Measurements from ENCODE around the gene CAPN10. TPM values are rescaled to one million over a fixed set of nuclear protein-coding genes. Genes with fewer than 3 reads are reported as not detected.

The CAPN10 gene
- total and polyA plus RNA-seq, 2 experiments from 2014 or later, result 24.2 to 28.8 TPM

DNA sequence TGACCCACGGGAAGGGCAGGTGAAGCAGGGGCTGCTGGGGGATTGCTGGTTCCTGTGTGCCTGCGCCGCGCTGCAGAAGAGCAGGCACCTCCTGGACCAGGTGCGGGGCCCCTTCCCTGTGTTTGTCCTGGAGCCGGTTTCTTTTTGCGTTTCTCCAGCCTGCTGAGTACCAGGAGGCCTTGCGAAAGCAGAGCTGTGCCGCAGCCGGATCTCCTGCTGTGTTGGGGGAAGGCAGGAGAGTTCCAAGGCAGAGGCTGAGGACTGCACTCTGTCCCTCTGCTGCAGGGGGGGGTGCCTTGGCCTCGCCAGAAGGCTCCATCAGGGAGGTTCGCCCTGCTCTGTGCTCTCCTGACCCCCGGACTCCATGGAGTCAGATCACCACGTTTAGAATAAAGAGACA is 2.8 kb downstream of the CAPN10 start:
- Histone ChIP-seq H3K4me3 (no peak overlapping the region), H3K27ac (no peak overlapping the region), H3K27me3 (no peaks in the 10 kb centered on the region), H4K20me1 (ENCODE audit: insufficient read depth, poor library complexity, severe bottlenecking) (peaks cover 5% of the 10 kb centered on the region), H3K4me2 (no peak overlapping the region), H3K9me3 (ENCODE audit: low read depth) (no peaks in the 10 kb centered on the region), H3K4me1 (ENCODE audit: insufficient read depth) (peaks cover 21% of the 10 kb centered on the region), H3K36me3 (replicated peaks; ENCODE audit: insufficient read depth, low read depth) (no peaks in the 10 kb centered on the region), H3K9me2 (replicated peaks; ENCODE audit: insufficient read depth) (no peaks in the 10 kb centered on the region), H2AFZ (no peak overlapping the region), H3K79me2 (peaks cover 59% of the 10 kb centered on the region)
- TF ChIP-seq, protein P1, sequence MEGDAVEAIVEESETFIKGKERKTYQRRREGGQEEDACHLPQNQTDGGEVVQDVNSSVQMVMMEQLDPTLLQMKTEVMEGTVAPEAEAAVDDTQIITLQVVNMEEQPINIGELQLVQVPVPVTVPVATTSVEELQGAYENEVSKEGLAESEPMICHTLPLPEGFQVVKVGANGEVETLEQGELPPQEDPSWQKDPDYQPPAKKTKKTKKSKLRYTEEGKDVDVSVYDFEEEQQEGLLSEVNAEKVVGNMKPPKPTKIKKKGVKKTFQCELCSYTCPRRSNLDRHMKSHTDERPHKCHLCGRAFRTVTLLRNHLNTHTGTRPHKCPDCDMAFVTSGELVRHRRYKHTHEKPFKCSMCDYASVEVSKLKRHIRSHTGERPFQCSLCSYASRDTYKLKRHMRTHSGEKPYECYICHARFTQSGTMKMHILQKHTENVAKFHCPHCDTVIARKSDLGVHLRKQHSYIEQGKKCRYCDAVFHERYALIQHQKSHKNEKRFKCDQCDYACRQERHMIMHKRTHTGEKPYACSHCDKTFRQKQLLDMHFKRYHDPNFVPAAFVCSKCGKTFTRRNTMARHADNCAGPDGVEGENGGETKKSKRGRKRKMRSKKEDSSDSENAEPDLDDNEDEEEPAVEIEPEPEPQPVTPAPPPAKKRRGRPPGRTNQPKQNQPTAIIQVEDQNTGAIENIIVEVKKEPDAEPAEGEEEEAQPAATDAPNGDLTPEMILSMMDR (IDR thresholded peaks at IDR 0.05; ENCODE audit: poor library complexity), result no peak
- TF ChIP-seq EZH2phosphoT487 (IDR thresholded peaks at IDR 0.05; ENCODE audit: low read depth, severe bottlenecking, unreplicated experiment), result no peak
- TF ChIP-seq EZH2 (IDR thresholded peaks at IDR 0.05; ENCODE audit: borderline replicate concordance), result no peak
- no peak for DNase-seq (ENCODE audit: low spot score)
- WGBS (ENCODE audit: low lambda C conversion rate, missing lambda C conversion rate), result 89% methylated on average over 14 of the region's 14 CpGs

DNA sequence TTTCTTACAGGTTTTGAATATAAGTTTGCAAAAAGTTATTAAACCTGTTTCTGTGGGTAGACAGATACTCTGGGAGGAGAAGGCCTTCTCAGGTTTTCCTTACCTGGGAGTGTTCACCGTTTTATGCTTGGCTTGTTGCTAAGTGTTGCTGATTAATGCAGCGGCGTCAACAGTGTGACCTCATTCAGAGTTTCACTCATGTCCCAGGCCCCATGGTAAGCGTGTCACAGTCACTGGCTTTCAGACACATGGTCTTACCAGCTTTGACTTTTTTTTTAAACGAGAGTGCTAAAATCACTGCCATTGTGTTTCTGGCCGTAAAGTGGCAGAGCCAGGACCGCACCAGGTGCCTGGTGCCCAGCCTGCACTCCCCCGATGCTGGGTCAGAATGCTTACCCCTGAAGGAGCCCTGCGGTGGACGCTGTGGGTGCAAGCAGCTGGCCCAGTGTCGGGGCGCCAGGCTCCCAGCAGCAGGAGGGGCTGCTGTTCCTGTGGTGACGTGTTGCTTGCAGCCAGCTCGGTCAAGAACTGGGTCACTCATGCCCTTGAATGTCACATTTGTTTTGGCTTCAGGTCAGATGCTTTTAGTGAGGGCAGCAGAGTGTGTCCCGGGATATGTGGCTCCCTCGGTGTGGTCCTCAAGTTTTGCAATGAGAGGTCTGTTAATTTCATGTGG is 3.5 kb downstream of the CAPN10 start:
- Histone ChIP-seq H3K4me2 (no peak overlapping the region), H4K20me1 (ENCODE audit: insufficient read depth, poor library complexity, severe bottlenecking) (peaks cover 5% of the 10 kb centered on the region), H2AFZ (no peak overlapping the region), H3K79me2 (peaks cover 53% of the 10 kb centered on the region), H3K9me3 (ENCODE audit: low read depth) (no peaks in the 10 kb centered on the region), H3K4me1 (ENCODE audit: insufficient read depth) (peaks cover 17% of the 10 kb centered on the region), H3K9me2 (replicated peaks; ENCODE audit: insufficient read depth) (no peaks in the 10 kb centered on the region), H3K27me3 (no peaks in the 10 kb centered on the region), H3K27ac (no peak overlapping the region), H3K36me3 (replicated peaks; ENCODE audit: insufficient read depth, low read depth) (no peaks in the 10 kb centered on the region), H3K4me3 (no peak overlapping the region)
- no peak for TF ChIP-seq EZH2phosphoT487 (IDR thresholded peaks at IDR 0.05; ENCODE audit: low read depth, severe bottlenecking, unreplicated experiment)
- TF ChIP-seq EZH2 (IDR thresholded peaks at IDR 0.05; ENCODE audit: borderline replicate concordance), result no peak
- no peak for DNase-seq (ENCODE audit: low spot score)
- 92% methylated on average over 16 of the region's 16 CpGs for WGBS (ENCODE audit: low lambda C conversion rate, missing lambda C conversion rate)

DNA sequence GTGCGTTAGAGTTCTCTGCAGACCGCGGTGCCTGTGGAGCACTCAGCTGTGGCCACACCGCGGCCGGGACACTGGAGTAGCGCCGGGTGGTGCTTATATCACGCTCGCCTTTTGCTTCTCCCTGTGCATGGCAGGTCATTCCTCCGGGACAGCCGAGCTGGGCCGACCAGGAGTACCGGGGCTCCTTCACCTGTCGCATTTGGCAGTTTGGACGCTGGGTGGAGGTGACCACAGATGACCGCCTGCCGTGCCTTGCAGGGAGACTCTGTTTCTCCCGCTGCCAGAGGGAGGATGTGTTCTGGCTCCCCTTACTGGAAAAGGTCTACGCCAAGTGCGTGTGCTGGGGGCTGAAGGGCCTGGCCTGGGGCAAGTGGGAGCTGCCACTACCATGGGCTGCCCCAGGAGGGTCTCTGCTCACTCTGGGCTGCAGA is 4.2 kb downstream of the CAPN10 start:
- H3K27ac ChIP-seq, result no peak overlapping the region
- H3K4me3 ChIP-seq, result no peak overlapping the region
- H3K4me2 ChIP-seq, result no peak overlapping the region
- DNase-seq (ENCODE audit: low spot score), result no peak
- no peaks in the 10 kb centered on the region for H3K27me3 ChIP-seq
- H3K9me2 ChIP-seq (replicated peaks; ENCODE audit: insufficient read depth), result no peaks in the 10 kb centered on the region
- TF ChIP-seq EZH2 (IDR thresholded peaks at IDR 0.05; ENCODE audit: borderline replicate concordance), result no peak
- no peak for TF ChIP-seq EZH2phosphoT487 (IDR thresholded peaks at IDR 0.05; ENCODE audit: low read depth, severe bottlenecking, unreplicated experiment)
- TF ChIP-seq, protein P1 (IDR thresholded peaks at IDR 0.05; ENCODE audit: poor library complexity), result no peak
- H2AFZ ChIP-seq, result no peak overlapping the region
- H4K20me1 ChIP-seq (ENCODE audit: insufficient read depth, poor library complexity, severe bottlenecking), result peaks cover 5% of the 10 kb centered on the region
- H3K4me1 ChIP-seq (ENCODE audit: insufficient read depth), result peaks cover 10% of the 10 kb centered on the region
- H3K9me3 ChIP-seq (ENCODE audit: low read depth), result no peaks in the 10 kb centered on the region
- WGBS (ENCODE audit: low lambda C conversion rate, missing lambda C conversion rate), result 96% methylated on average over 18 of the region's 21 CpGs
- H3K36me3 ChIP-seq (replicated peaks; ENCODE audit: insufficient read depth, low read depth), result no peaks in the 10 kb centered on the region
- peaks cover 46% of the 10 kb centered on the region for H3K79me2 ChIP-seq

DNA sequence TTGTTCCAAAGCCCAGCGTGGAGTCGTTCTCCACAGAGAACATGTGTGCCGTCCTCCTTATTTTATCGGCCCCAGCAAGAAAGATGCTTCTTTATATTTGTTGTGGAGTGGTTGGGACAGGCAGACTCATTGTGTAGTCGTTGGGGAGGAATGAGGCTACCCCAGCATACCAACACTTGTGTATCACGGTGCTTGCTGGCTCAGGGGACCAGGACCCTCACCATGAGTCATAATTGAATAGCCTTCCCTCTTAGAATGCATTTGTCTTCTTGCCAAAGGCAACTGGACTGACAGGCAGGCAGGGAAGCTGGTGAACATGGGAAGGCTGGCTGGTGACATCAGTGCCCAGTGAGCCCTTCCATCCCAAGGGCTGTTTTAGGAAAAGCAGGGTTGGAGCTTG is 4.7 kb downstream of the CAPN10 start:
- no peaks in the 10 kb centered on the region for H3K36me3 ChIP-seq (replicated peaks; ENCODE audit: insufficient read depth, low read depth)

More for the DNA sequence above, 4.7 kb downstream of the CAPN10 start:
- H3K9me2 ChIP-seq (replicated peaks; ENCODE audit: insufficient read depth), result no peaks in the 10 kb centered on the region
- 97% methylated on average over 6 of the region's 6 CpGs for WGBS (ENCODE audit: low lambda C conversion rate, missing lambda C conversion rate)
- no peak overlapping the region for H2AFZ ChIP-seq
- H4K20me1 ChIP-seq (ENCODE audit: insufficient read depth, poor library complexity, severe bottlenecking), result peaks cover 8% of the 10 kb centered on the region
- TF ChIP-seq EZH2 (IDR thresholded peaks at IDR 0.05; ENCODE audit: borderline replicate concordance) (no peak), EZH2phosphoT487 (IDR thresholded peaks at IDR 0.05; ENCODE audit: low read depth, severe bottlenecking, unreplicated experiment) (no peak)
- TF ChIP-seq, protein P1 (IDR thresholded peaks at IDR 0.05; ENCODE audit: poor library complexity), result no peak
- H3K27ac ChIP-seq, result no peak overlapping the region
- H3K79me2 ChIP-seq, result peaks cover 42% of the 10 kb centered on the region
- H3K27me3 ChIP-seq, result no peaks in the 10 kb centered on the region
- peaks cover 10% of the 10 kb centered on the region for H3K4me1 ChIP-seq (ENCODE audit: insufficient read depth)
- no peak for DNase-seq (ENCODE audit: low spot score)
- H3K4me2 ChIP-seq, result no peak overlapping the region
- H3K4me3 ChIP-seq, result no peak overlapping the region
- H3K9me3 ChIP-seq (ENCODE audit: low read depth), result no peaks in the 10 kb centered on the region
